ENCODE data around the gene CRY1.
"Not testable (repeated sequence)": the region's sequence is repeated elsewhere in the genome, so short reads cannot be mapped to it uniquely, and the experiment has no call there.

Gene CRY1

GRCh38 chr12:107064243-107064642 is 29.1 kb downstream of the CRY1 start:
- no peak for DNase-seq (ENCODE audit: low read depth)

GRCh38 chr12:107058190-107058589 is 35.2 kb downstream of the CRY1 start:
- DNase-seq (ENCODE audit: low read depth): no peak

- DNase-seq (ENCODE audit: low read depth): no peak
Observed at GRCh38 chr12:107057071-107057834, 36.1 kb downstream of the CRY1 start.

DNA sequence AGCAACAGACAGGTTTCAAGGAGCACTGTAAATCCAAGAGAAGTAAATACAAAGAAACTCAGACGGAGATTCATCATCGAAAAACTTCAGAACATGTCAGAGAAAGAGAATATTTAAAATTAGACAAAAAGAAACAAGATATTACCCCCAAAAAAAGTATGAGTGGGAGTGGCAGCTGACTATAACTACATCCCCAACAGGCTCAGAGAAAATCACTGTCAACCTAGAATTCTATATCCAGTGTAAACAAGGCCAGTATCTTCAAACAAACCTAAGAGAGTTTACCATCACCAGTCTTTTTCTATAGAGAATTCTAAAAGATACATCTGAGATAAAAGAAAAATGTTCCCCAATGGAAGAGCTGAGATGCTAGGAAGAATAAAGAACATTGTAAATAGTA is 39.6 kb downstream of the CRY1 start:
- no peak for DNase-seq (ENCODE audit: low read depth)

- no peak for DNase-seq (ENCODE audit: low read depth)
Observed at GRCh38 chr12:107045186-107045585, 48.2 kb downstream of the CRY1 start.

DNA sequence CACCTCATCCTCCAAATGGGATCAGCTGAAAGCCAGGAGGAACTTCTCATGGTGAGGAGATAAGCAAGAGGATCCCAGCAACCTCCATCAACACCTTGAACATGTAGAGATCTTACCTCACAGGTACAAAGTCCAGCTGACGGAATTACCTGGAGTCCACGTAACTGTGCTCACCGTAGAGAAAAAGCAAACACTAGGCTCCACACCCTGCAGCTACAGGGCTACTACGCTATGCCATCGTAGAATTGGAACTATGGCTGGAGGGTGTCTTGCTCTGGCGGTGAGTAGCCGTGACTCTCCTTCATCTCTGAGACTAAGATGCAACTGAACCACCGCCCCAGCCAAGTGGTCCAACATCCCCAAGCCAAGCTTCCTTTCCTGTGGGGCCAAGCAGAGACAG is 50.5 kb downstream of the CRY1 start:
- no peak for DNase-seq (ENCODE audit: low read depth)

- no peak for DNase-seq (ENCODE audit: low read depth)
Observed at GRCh38 chr12:107035733-107036132, 57.6 kb downstream of the CRY1 start.

GRCh38 chr12:107033758-107034739 is 59.3 kb downstream of the CRY1 start:
- no peak for DNase-seq (ENCODE audit: low read depth)

DNA sequence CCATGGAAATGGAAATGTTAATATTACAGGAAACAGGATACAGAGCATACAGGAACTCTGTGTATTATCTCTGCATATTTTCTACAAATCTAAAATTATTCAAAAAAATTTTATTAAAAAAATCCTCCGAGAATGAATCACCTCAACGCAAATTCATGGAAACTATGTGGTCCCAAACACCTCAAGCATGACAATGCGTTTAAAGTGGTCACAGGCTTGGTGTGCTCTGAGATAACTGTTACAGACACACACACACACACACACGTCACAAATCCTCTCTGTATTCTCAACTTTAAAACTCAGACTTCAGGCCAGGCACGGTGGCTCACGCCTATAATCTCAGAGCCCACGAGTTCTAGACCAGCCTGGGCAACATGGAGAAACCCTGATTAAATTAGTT is 61.1 kb downstream of the CRY1 start:
- no peak for DNase-seq (ENCODE audit: low read depth)

GRCh38 chr12:107031061-107031460 is 62.3 kb downstream of the CRY1 start:
- DNase-seq (ENCODE audit: low read depth): no peak

DNA sequence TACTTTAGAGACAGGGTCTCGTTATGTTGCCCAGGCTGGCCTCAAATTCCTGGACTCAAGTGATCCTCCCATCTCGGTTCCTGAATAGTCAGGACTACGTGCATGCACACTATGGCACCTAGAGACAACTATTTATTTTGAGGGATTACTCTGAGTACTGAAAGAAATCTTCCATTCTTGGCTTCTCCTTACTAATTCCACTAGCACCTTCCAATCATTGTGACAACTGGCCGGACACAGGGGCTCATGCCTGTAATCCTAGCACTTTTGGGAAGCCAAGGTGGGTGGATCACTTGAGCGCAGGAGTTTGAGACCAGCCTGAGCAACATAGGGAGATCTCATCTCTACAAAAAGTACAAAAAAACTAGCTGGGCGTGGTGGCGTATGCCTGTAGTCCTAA is 64.3 kb downstream of the CRY1 start:
- DNase-seq (ENCODE audit: low read depth): no peak

GRCh38 chr12:107027636-107028053 is 65.7 kb downstream of the CRY1 start:
- no peak for DNase-seq (ENCODE audit: low read depth)

GRCh38 chr12:107026806-107027635 is 66.3 kb downstream of the CRY1 start:
- DNase-seq (ENCODE audit: low read depth): no peak

DNA sequence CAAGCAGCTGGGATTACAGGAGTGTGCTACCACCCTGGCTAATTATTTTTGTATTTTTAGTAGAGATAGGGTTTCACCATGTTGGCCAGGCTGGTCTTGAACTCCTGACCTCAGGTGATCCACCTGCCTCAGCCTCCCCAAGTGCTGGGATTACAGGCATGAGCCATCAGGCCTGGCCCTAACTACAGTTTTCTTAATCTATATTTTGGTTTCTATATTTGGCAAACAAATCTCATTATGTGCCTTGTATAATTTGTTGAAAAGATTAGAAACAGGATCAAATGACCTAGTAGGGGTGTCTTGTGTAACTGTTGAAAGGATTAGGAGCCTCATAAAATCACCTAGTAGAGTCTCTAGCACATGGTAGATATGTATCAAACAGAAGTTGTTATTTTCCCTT is 67.0 kb downstream of the CRY1 start:
- DNase-seq (ENCODE audit: low read depth): not testable (repeated sequence)

- DNase-seq (ENCODE audit: low read depth): no peak
Observed at GRCh38 chr12:107025671-107026070, 67.7 kb downstream of the CRY1 start.

GRCh38 chr12:107019546-107019945 is 73.8 kb downstream of the CRY1 start:
- no peak for DNase-seq (ENCODE audit: low read depth)

GRCh38 chr12:107017042-107017441 is 76.3 kb downstream of the CRY1 start:
- DNase-seq (ENCODE audit: low read depth): no peak

DNA sequence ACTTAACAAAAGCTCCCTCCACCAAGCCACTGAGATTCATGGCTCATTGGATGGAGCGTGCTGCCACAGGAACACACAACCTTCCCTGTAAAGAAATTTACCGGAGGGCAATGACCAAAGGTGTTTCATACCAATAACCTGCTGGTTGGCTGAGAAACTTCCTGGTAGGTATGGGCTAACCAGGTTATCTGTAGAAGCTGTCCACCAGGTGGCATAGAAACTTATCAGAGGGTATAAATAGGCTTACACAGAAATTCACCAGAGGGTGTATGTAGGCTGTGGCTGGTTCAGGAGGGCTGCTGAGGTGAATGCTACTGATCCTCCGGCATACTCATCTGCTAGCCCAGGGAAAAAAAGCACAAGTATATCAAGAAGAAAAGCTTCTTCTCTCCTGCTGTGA is 79.3 kb downstream of the CRY1 start:
- DNase-seq (ENCODE audit: low read depth): no peak

DNA sequence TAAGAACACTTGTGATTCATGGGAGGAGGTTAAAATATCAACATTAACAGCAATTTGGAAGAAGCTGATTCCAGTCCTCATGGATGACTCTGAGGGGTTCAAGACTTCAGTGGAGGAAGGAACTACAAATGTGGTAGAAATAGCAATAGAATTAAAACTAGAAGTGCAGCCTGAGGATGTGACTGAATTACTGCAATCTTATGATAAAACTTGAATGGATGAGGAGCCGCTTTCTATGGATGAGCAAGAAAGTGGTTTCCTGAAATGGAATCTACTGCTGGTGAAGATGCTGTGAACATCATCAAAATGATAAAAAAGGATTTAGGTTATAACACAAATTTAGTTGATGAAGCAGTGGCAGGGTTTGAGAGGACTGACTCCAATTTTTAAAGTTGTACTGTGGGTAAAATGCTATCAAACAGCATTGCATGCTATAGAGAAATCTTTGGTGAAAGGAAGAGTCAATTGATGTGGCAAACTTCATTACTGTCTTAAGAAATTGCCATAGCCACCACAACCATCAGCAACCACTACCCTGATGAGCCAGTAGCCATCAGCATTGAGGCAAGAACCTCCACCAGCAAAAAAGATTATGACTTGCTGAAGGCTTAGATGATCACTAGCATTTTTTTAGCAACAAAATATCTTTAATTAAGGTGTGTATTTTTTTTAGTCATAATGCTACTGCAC is 80.5 kb downstream of the CRY1 start:
- no peak for DNase-seq (ENCODE audit: low read depth)

- no peak for DNase-seq (ENCODE audit: low read depth)
Observed at GRCh38 chr12:107011519-107011918, 81.8 kb downstream of the CRY1 start.

- no peak for DNase-seq (ENCODE audit: low read depth)
Observed at GRCh38 chr12:107007411-107007810, 85.9 kb downstream of the CRY1 start.

DNA sequence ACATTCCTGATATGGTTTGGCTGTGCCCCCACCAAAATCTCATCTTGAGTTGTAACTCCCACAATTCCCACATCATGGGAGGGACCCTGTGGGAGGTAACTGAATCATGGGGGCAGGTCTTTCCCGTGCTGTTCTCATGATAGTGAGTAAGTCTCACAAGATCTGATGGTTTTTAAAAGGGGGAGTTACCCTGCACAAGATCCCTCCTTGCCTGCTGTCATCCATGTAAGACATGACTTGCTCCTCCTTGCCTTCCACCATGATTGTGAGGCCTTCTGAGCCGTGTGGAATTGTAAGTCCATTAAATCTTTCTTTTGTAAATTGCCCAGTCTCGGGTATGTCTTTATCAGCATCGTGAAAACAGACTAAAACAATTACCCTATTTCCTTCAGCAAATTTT is 90.7 kb downstream of the CRY1 start:
- not testable (repeated sequence) for DNase-seq (ENCODE audit: low read depth)

All from stimulated activated CD8-positive, alpha-beta memory T cell treated with anti-CD3 and anti-CD28 coated beads, Interleukin-7, amount 100 ng/mL, for 24 hours (primary cell).